NB4 (cell line): ENCODE data around the gene ASPG.

ENCODE experiments used
- CTCF ChIP-seq: IDR thresholded peaks from one replicate; pipeline ENCODE4 v1.5.1; 2012; ENCODE audit warnings: low read depth, low read length
- MAX ChIP-seq: IDR thresholded peaks from 2 replicates; pipeline ENCODE4 v1.6.1; 2011; ENCODE audit warnings: low read depth, low read length
- MYC ChIP-seq: IDR thresholded peaks from 2 replicates; pipeline ENCODE4 v1.6.1; 2011; ENCODE audit warnings: low read depth, low read length
- POLR2A ChIP-seq: IDR thresholded peaks from 2 replicates; pipeline ENCODE4 v1.6.1; 2011; ENCODE audit warnings: mild to moderate bottlenecking; ENCODE audit not compliant: insufficient read length; ENCODE audit errors: extremely low read depth

- no peak for TF ChIP-seq POLR2A
- no peak for TF ChIP-seq CTCF
- TF ChIP-seq MAX: no peak
- no peak for TF ChIP-seq MYC
Measured at GRCh38 chr14:104091061-104091926, 5.8 kb downstream of the ASPG start.
